MCF 10A (cell line): Measurements from ENCODE around the gene NATD1. TPM values are rescaled to one million over a fixed set of nuclear protein-coding genes. Genes with fewer than 3 reads are reported as not detected.

Experiments
- BruUV-seq: library from RNA; stranded (reverse); fragments of 400-500 nt; replicated peaks from 2 replicates; lab custom pipeline; 2021; lab: Mats Ljungman, UMichigan
- CTCF ChIA-PET: fragments of 300-600 bp; sonication (Branson Sonifier 250); formaldehyde crosslinking; extraction: SDS; loops from one replicate; lab custom pipeline; 2021; ENCODE audit warnings: antibody characterized with exemption, inconsistent platforms; lab: Yijun Ruan, JAX
- POLR2A ChIA-PET: fragments of 300-600, 350-650 bp; sonication (Branson Sonifier 250); formaldehyde crosslinking; extraction: SDS; loops from one replicate; lab custom pipeline; 2020; ENCODE audit warnings: antibody characterized with exemption, inconsistent platforms; lab: Yijun Ruan, JAX
- DNase-seq: peaks from one replicate; pipeline ENCODE4 v3.0.0-alpha.2; 2018; ENCODE audit not compliant: unreplicated experiment
- H3K27ac Mint-ChIP-seq: one replicate; pipeline ENCODE4 v1.8.0; 2022; ENCODE audit warnings: mild to moderate bottlenecking, low read depth, mixed read lengths; ENCODE audit not compliant: unreplicated experiment
- H3K27me3 Mint-ChIP-seq: one replicate; pipeline ENCODE4 v1.8.0; 2022; ENCODE audit warnings: mixed read lengths; ENCODE audit not compliant: insufficient read depth, unreplicated experiment
- H3K36me3 Mint-ChIP-seq: one replicate; pipeline ENCODE4 v1.8.0; 2022; ENCODE audit warnings: mild to moderate bottlenecking, moderate library complexity, mixed read lengths; ENCODE audit not compliant: insufficient read depth, unreplicated experiment
- H3K4me1 Mint-ChIP-seq: one replicate; pipeline ENCODE4 v1.8.0; 2022; ENCODE audit warnings: mixed read lengths; ENCODE audit not compliant: insufficient read depth, unreplicated experiment
- H3K4me3 Mint-ChIP-seq: one replicate; pipeline ENCODE4 v1.8.0; 2022; ENCODE audit warnings: mild to moderate bottlenecking, moderate library complexity, mixed read lengths; ENCODE audit not compliant: unreplicated experiment
- H3K9me3 Mint-ChIP-seq: one replicate; pipeline ENCODE4 v1.8.0; 2022; ENCODE audit warnings: mixed read lengths; ENCODE audit not compliant: unreplicated experiment
- CTCF ChIP-seq: fragments of 200-600 bp; IDR thresholded peaks from one replicate; pipeline ENCODE4 v1.8.0; 2022; ENCODE audit warnings: antibody characterized with exemption, mild to moderate bottlenecking; ENCODE audit not compliant: unreplicated experiment
- intact Hi-C: fragments of 100-400 bp; cut with micrococcal nuclease; formaldehyde crosslinking; loops from 2 replicates; pipeline ENCODE4 v1.14.1; 2022
- total RNA-seq: library from RNA; stranded (reverse); gene quantifications from 2 replicates; pipeline ENCODE4 v1.2.3, GENCODE V29; 2022

NATD1 gene
- total RNA-seq, 1 experiment from 2014 or later = 2.3 TPM

- intact Hi-C loops = loop anchor here (10.0 kb wide), 1 partner anchor 118 kb away; the partner anchor contains the start of gene DHRS7B
Measured at GRCh38 chr17:21242780-21243515, 10.3 kb downstream of the NATD1 start.

DNA sequence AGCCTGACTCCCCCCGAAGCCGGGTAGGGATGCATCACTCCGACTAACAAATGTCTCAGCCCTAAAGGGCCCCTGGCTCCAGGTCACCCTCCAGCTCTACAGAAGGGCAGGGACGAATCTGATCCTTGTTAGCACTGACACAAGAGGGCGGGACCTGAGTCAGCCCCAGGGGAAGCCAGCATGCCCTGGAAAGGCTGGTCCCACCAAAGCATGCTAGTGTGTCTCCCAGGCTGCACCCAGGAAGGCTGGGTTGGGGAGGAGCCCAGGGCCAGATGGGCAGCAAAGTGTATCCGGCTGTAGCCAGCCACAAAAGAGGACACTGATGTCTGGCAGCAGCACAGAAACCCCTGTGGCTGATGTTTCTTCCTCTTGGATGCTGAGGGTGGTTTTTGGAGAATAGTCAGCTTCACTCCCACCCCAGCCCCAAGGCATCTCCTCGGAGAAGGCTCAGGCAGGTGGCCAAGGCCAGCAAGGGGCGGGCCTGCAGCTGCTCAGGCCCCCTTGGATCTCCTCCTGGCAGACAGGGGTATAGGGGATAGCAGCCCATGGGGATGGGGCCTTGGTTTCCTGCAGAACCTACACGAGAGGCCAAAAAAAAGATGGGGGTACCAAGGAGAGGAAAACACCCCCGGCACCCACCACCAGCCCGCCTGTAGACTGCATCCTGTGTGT lies 11.0 kb downstream of the NATD1 start:
- POLR2A ChIA-PET = no interaction called here
- no peaks in the 10 kb centered on the region for H3K4me1 Mint-ChIP-seq
- no peak for TF ChIP-seq CTCF
- CTCF ChIA-PET = interaction anchor here (0.8 kb wide), 1 partner anchor 113 kb away, joined by 3 read pairs; no protein-coding TSS in a partner anchor
- H3K9me3 Mint-ChIP-seq = no peaks in the 10 kb centered on the region
- no peak overlapping the region for H3K4me3 Mint-ChIP-seq
- no peak for DNase-seq
- intact Hi-C loops = loop anchor here (10.0 kb wide), 1 partner anchor 117 kb away; the partner anchor contains the start of gene DHRS7B
- no TSS peak for BruUV-seq
- no peak overlapping the region for H3K27ac Mint-ChIP-seq
- H3K36me3 Mint-ChIP-seq = peaks cover 20% of the 10 kb centered on the region
- peaks cover 16% of the 10 kb centered on the region for H3K27me3 Mint-ChIP-seq

More at GRCh38 chr17:21242780-21243515, 10.3 kb downstream of the NATD1 start:
- no peak overlapping the region for H3K4me3 Mint-ChIP-seq
- H3K36me3 Mint-ChIP-seq = peaks cover 20% of the 10 kb centered on the region
- H3K9me3 Mint-ChIP-seq = no peaks in the 10 kb centered on the region
- H3K27me3 Mint-ChIP-seq = peaks cover 9% of the 10 kb centered on the region
- no TSS peak for BruUV-seq
- no peak for TF ChIP-seq CTCF
- no peak overlapping the region for H3K27ac Mint-ChIP-seq
- ChIA-PET POLR2A (no interaction called here), CTCF (interaction anchor here (0.7 kb wide), 1 partner anchor 147 kb away, joined by 3 read pairs; no protein-coding TSS in a partner anchor)
- H3K4me1 Mint-ChIP-seq = no peaks in the 10 kb centered on the region
- DNase-seq = no peak

GRCh38 chr17:21241564-21241963 lies 11.6 kb downstream of the NATD1 start:
- BruUV-seq = no TSS peak
- no peak for DNase-seq
- ChIA-PET POLR2A (no interaction called here), CTCF (interaction anchor here (0.8 to 1.5 kb wide), 3 partner anchors 26 to 112 kb away, joined by 3 to 4 read pairs (median 4); no protein-coding TSS in a partner anchor)
- Mint-ChIP-seq H3K4me3 (no peak overlapping the region), H3K9me3 (no peaks in the 10 kb centered on the region), H3K27ac (no peak overlapping the region), H3K4me1 (no peaks in the 10 kb centered on the region), H3K36me3 (peaks cover 15% of the 10 kb centered on the region), H3K27me3 (peaks cover 16% of the 10 kb centered on the region)
- TF ChIP-seq CTCF = no peak
- intact Hi-C loops = loop anchor here (10.0 kb wide), 1 partner anchor 117 kb away; the partner anchor contains the start of gene DHRS7B
